Effector memory CD4-positive, alpha-beta T cell (primary cell): ENCODE results near the gene DAAM2.

Experiments used
- DNase-seq, 3 donors: peaks; one replicate each; pipeline ENCODE4 v3.0.0-alpha.2; 2020
- H3K27ac ChIP-seq: 2 replicates; pipeline ENCODE4 v1.7.0; 2013; ENCODE audit warnings: mild to moderate bottlenecking, low read length, moderate library complexity; ENCODE audit not compliant: insufficient read depth, poor library complexity, severe bottlenecking
- H3K27me3 ChIP-seq: replicated peaks from 2 replicates; pipeline ENCODE4 v1.7.0; 2013; ENCODE audit warnings: mild to moderate bottlenecking, low read length; ENCODE audit not compliant: insufficient read depth, control insufficient read depth, poor library complexity, severe bottlenecking
- H3K36me3 ChIP-seq: 2 replicates; pipeline ENCODE4 v1.7.0; 2013; ENCODE audit warnings: mild to moderate bottlenecking, low read length, moderate library complexity; ENCODE audit not compliant: control insufficient read depth, insufficient read depth
- H3K4me1 ChIP-seq: 2 replicates; pipeline ENCODE4 v1.7.0; 2013; ENCODE audit warnings: low read length, mild to moderate bottlenecking; ENCODE audit not compliant: control insufficient read depth, insufficient read depth, poor library complexity, severe bottlenecking
- H3K4me3 ChIP-seq: 2 replicates; pipeline ENCODE4 v1.7.0; 2013; ENCODE audit warnings: low read length, low read depth, mild to moderate bottlenecking; ENCODE audit not compliant: insufficient read depth, poor library complexity, severe bottlenecking
- H3K9me3 ChIP-seq: 2 replicates; pipeline ENCODE4 v1.7.0; 2013; ENCODE audit warnings: mild to moderate bottlenecking, low read length, moderate library complexity; ENCODE audit not compliant: control insufficient read depth

DAAM2 gene

GRCh38 chr6:39815356-39815755 is 23.2 kb downstream of the DAAM2 start:
- DNase-seq: no peak
- no peaks in the 10 kb centered on the region for H3K4me1 ChIP-seq
- H3K4me3 ChIP-seq: no peak overlapping the region
- no peaks in the 10 kb centered on the region for H3K36me3 ChIP-seq
- no peaks in the 10 kb centered on the region for H3K9me3 ChIP-seq
- H3K27ac ChIP-seq: no peak overlapping the region
- H3K27me3 ChIP-seq: no peaks in the 10 kb centered on the region

- Histone ChIP-seq H3K27me3 (no peaks in the 10 kb centered on the region), H3K36me3 (no peaks in the 10 kb centered on the region), H3K9me3 (no peaks in the 10 kb centered on the region), H3K4me1 (no peaks in the 10 kb centered on the region), H3K27ac (no peak overlapping the region), H3K4me3 (no peak overlapping the region)
- DNase-seq: no peak
Measured at GRCh38 chr6:39816747-39817146, 24.6 kb downstream of the DAAM2 start.

DNA sequence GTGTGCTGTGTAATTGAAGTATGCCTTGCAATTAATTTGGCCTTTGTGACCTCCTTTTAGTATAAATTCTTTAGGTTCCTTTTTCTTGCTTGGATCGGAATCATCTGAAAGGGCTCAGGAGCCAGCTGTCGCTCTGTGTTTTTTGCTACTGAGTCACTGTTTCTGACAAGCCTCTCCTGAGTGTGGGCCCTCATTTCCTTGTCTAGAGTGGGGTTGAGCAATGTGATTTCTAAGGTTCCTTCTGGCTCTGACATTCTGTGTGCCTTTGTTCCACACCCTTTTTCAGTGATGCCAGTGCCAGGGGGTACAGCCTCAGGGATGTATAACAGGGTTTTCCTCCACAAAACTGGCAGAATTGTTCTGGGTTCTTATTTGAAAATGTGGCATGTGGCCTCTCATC is 26.5 kb downstream of the DAAM2 start:
- Histone ChIP-seq H3K27me3 (no peaks in the 10 kb centered on the region), H3K9me3 (no peaks in the 10 kb centered on the region), H3K4me3 (no peak overlapping the region), H3K36me3 (no peaks in the 10 kb centered on the region), H3K4me1 (no peaks in the 10 kb centered on the region), H3K27ac (no peak overlapping the region)
- DNase-seq: no peak

GRCh38 chr6:39819228-39819627 is 27.1 kb downstream of the DAAM2 start:
- Histone ChIP-seq H3K4me3 (no peak overlapping the region), H3K27ac (no peak overlapping the region), H3K36me3 (no peaks in the 10 kb centered on the region), H3K27me3 (no peaks in the 10 kb centered on the region), H3K9me3 (no peaks in the 10 kb centered on the region), H3K4me1 (no peaks in the 10 kb centered on the region)
- no peak for DNase-seq

DNA sequence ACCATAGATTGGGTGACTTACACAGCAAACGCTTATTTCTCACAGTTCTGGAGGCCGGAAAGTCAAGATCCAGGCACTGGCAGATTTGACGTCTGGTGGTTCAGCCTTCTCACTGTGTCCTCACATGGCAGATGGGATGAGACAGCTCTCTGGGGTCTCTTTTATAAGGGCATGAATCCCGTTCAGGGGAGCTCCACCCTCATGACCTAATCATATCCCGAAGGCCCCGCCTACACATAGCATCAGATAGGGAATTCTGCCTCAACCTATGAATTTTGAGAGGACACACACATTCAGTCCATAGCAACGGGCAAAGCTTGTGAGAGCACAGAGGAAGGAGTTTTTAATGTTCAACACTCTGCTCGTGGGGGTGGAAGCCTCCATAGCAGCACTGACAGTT is 27.5 kb downstream of the DAAM2 start:
- DNase-seq: no peak
- no peaks in the 10 kb centered on the region for H3K27me3 ChIP-seq
- no peak overlapping the region for H3K4me3 ChIP-seq
- no peaks in the 10 kb centered on the region for H3K36me3 ChIP-seq
- H3K4me1 ChIP-seq: no peaks in the 10 kb centered on the region
- no peak overlapping the region for H3K27ac ChIP-seq
- H3K9me3 ChIP-seq: no peaks in the 10 kb centered on the region

GRCh38 chr6:39820553-39820952 is 28.4 kb downstream of the DAAM2 start:
- H3K9me3 ChIP-seq: no peaks in the 10 kb centered on the region
- H3K27me3 ChIP-seq: no peaks in the 10 kb centered on the region
- no peak overlapping the region for H3K27ac ChIP-seq
- H3K36me3 ChIP-seq: no peaks in the 10 kb centered on the region
- H3K4me3 ChIP-seq: no peak overlapping the region
- H3K4me1 ChIP-seq: no peaks in the 10 kb centered on the region
- DNase-seq: no peak

DNA sequence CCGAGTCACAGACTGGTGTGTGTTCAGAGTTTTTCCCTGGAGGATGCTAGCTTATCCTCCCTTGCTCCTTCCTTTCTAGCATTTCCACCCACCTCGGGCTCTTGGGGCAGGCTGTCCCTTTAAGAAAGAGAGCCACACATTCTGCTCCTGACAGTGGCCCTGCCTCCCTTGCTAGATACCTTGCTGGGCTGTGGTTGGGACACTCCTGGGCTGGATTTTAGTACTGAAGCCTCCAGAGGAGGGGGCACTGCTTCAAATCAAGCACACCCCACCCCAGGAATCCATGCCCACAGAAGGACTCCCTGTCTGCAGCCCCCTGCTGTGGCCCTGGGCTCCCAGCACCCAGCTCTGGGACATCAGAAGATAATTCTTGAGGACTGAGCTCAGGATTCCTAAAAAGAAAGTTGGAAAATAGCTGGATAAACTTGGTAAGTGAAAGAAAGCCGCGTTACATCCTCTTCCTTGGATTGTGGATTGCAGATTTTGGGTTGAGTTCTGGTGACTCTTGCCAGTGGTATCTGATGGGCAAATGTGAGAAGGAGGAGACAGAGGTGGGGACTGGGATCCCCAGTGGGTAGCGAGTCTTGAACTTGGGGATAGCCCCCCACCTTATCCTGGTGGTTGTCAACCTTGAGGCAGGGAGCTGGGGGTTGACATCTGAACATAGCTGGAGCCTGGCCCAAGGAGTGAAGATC is 29.0 kb downstream of the DAAM2 start:
- H3K36me3 ChIP-seq: no peaks in the 10 kb centered on the region
- DNase-seq: no peak
- H3K27me3 ChIP-seq: no peaks in the 10 kb centered on the region
- H3K4me1 ChIP-seq: no peaks in the 10 kb centered on the region
- H3K4me3 ChIP-seq: no peak overlapping the region
- H3K27ac ChIP-seq: no peak overlapping the region
- H3K9me3 ChIP-seq: no peaks in the 10 kb centered on the region

DNA sequence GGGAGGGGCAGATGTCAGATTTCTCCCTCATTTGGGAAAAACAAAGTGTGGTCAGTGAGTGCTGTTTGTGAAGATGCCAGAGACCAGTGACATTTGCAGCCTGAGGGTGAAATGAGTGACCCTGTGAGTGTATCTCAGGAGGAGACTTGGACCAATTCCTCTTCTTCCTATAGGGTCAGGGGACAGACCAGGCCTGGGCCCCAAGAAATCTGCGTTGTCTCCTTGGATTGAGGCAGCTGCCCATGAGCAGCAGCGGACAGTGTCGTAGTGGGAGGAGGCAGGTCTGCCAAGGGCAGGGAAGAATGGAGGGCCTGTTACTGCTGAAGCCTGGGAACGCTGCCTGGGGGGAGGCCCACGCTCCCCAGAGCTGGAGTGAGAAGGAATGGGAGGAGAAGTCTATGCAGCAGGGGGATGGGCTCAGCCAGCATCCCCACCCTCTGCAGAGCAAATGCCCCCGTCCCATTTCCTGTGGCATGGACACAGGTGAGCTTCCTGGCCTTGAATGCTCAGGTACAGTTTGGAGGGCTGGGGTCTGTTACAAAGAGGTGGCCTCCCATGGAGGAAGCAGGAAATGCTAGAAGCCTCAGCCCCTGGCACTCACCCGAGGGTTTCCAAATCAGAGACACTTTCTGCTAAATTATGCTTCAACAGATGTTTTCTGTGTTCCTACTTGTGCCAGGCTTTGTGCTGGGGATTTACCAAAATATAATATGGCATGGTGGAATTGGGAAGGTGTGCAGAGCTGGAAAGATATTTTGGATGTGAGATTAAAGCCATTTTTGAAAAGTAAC is 29.8 kb downstream of the DAAM2 start:
- H3K27ac ChIP-seq: no peak overlapping the region
- H3K27me3 ChIP-seq: no peaks in the 10 kb centered on the region
- DNase-seq: no peak
- H3K4me1 ChIP-seq: no peaks in the 10 kb centered on the region
- no peak overlapping the region for H3K4me3 ChIP-seq
- H3K36me3 ChIP-seq: no peaks in the 10 kb centered on the region
- no peaks in the 10 kb centered on the region for H3K9me3 ChIP-seq

GRCh38 chr6:39822846-39823815 is 31.0 kb downstream of the DAAM2 start:
- H3K27me3 ChIP-seq: no peaks in the 10 kb centered on the region
- no peaks in the 10 kb centered on the region for H3K36me3 ChIP-seq
- no peak overlapping the region for H3K27ac ChIP-seq
- H3K4me1 ChIP-seq: no peaks in the 10 kb centered on the region
- H3K9me3 ChIP-seq: no peaks in the 10 kb centered on the region
- no peak for DNase-seq
- H3K4me3 ChIP-seq: no peak overlapping the region
